Stimulated activated CD4-positive, alpha-beta T cell treated with anti-CD3 and anti-CD28 coated beads, Interleukin-1b, Interleukin-23, amount 100 ng/mL, for 24 hours (primary cell): ENCODE measurements around the gene ANKRD30B.
"Not testable (repeated sequence)": the region's sequence is repeated elsewhere in the genome, so short reads cannot be mapped to it uniquely, and the experiment has no call there.

Experiments
- DNase-seq, 4 experiments: peaks; one replicate each; pipeline ENCODE4 v3.0.0-alpha.2; 2020; ENCODE audit warnings: low read depth in 4 of 4, low spot score in 1 of 4

The ANKRD30B gene

DNA sequence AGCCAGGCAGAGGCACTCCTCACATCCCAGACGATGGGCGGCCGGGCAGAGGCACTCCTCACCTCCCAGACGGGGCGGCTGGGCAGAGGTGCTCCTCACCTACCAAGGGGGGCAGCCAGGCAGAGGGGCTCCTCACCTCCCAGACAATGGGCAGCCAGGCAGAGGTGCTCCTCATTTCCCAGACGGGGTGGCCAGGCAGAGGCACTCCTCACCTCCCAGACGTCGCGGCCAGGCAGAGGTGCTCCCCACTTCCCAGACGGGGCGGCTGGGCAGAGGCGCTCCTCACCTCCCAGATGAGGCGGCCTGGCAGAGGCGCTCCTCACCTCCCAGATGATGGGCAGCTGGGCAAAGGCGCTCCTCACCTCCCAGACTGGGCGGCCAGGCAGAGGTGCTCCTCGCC, 107.7 kb downstream of the ANKRD30B start:
- DNase-seq = not testable (repeated sequence)

DNA sequence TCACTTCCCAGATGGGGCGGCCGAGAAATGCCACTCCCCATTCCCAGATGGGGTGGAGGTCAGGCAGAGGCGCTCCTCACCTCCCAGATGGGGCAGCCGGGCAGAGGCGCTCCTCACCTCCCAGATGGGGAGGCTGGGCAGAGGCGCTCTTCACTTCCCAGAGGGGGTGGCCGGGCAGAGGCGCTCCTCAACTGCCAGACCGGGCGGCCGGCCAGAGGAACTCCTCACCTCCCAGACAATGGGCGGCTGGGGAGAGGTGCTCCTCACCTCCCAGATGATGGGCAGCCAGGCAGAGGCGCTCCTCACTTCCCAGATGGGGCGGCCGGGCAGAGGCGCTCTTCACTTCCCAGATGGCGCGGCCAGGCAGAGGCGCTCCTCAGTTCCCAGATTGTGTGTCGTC, 108.3 kb downstream of the ANKRD30B start:
- DNase-seq = not testable (repeated sequence)

DNA sequence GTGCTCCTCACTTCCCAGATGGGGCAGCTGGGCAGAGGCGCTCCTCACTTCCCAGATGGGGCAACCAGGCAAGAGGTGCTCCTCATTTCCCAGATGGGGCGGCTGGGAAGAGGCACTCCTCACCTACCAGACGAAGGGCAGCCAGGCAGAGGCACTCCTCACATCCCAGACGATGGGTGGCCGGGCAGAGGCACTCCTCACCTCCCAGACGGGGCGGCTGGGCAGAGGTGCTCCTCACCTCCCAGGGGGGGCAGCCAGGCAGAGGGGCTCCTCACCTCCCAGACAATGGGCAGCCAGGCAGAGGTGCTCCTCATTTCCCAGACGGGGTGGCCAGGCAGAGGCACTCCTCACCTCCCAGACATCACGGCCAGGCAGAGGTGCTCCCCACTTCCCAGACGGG, 110.5 kb downstream of the ANKRD30B start:
- DNase-seq = not testable (repeated sequence)

DNA sequence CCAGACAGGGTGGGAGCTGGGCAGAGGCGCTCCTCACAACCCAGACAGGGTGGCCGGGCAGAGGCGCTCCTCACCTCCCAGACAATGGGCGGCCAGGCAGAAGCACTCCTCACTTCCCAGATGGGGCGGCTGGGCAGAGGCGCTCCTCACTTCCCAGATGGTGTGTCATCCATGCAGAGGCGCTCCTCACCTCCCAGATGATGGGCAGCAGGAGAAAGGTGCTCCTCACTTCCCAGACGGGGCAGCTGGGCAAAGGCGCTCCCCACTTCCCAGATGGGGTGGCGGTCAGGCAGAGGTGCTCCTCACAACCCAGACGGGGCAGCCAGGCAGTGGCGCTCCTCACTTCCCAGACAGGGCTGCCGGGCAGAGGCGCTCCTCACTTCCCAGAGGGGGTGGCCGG, 112.0 kb downstream of the ANKRD30B start:
- not testable (repeated sequence) for DNase-seq

DNA sequence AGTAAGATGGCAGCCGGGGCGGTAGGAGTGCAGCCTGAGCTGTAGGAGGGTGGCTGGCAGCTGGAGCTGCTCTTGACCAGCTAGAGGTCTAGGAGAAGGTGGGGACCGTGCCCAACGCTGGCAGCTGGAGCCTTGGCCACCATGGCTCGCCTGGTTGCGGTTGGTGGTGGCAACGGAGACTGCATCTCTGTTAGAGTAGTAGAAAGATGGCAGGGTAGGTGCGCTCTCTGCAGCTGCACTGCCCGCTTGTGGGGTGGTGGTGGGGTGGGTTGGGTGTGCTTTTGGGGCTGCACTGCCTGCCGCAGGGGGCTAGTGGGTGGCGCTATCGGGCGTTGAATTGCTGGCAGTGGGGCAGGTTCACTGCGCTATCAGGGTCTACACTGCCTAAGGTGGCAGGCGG, 118.5 kb downstream of the ANKRD30B start:
- DNase-seq = not testable (repeated sequence)

DNA sequence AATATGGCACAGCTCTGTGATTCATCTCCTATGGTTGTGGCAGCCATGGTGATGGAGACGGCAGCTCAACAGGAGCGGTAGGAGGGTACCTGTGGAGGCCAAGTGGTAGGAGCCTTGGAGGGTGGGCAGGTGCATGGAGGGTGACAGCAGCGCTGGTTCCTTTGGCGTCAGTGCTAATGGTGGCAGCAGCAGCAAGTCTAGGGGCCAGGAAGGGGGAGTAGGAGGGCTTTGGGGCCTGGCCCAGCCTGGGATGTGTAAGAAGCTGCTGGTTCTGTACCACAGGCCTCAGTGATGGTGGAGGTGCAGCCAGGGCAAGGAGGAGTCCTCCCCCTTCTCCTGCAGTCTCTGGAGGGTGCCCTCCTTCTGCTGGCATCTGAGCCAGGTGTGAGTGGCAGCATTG, 120.0 kb downstream of the ANKRD30B start:
- not testable (repeated sequence) for DNase-seq

DNA sequence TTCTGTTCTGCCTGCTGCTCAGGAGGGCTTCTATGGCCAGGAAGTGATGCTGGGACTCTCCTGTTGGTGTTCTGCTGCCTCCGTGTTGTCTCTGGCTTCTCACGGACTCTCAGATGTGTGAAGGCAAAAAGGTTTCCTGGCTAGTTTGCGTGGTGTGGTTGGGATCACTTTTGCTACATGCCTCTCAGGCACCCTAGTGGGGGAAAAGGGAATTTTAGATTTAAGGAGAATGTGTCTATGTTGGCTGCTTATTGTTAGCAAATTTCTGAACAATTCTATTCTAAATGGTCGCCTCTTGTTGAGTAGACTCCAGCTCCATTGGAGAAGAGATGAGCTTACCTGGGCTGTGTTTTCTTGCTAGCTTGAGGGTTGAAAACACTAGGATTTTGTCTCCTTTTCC, 120.9 kb downstream of the ANKRD30B start:
- DNase-seq = not testable (repeated sequence)

DNA sequence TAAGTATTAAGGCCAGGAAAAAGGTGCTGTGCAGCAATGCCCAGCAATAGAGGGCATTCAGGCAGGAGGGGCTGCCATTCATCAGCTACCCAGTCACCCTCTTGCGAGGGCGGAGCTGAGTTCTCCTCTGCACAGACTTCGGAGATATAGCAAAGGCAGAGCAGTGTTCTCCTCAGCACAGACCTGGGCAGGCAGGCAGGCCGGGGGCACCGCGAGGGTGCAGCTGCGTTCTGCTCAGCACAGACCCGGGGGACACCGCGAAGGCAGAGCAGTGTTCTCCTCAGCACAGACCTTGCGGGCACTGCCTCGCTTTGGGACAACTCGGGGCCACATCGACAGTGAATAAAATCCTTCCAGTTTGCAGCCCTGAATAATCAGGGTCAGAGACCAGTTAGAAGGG, 130.9 kb downstream of the ANKRD30B start:
- DNase-seq = not testable (repeated sequence)

DNA sequence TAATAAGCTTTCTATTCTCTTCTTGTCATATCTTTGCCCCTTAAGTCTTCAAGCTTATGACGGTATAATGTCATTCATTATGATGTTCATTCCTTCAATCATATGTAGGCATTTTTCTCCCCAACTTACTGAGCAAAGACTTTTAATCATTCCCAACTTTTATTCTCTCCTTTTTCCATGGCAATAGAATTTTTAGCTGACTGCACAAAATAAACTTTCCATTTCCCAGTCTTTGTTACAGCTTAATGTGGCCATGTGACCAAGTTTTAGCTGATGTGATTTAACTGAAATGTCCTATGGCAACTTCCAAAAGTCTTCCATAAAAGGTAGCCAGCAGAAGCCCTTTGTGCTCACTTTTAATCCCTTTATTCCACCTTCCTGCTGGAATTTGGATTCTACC, 152.5 kb downstream of the ANKRD30B start:
- no peak for DNase-seq
